Liver (tissue), 9 donors: ENCODE data around the gene NPTX2. TPM values are rescaled to one million over a fixed set of nuclear protein-coding genes. Genes with fewer than 3 reads are reported as not detected.

Experiments
- DNase-seq: peaks from one replicate; pipeline ENCODE4 v3.0.0-alpha.2; 2017; ENCODE audit warnings: low spot score
- H3K27ac ChIP-seq, 2 donors: one replicate each; pipeline ENCODE4 v1.7.0; 2013; ENCODE audit warnings: inconsistent platforms in 2 of 2, low read length in 2 of 2, control low read depth in 1 of 2, low read depth in 1 of 2, mild to moderate bottlenecking in 1 of 2
- H3K27me3 ChIP-seq, 4 donors: one replicate each; pipeline versions ENCODE4 v1.6.1 to v1.7.0; 2013; ENCODE audit warnings: low read length in 3 of 4, inconsistent platforms in 1 of 4, mild to moderate bottlenecking in 1 of 4, moderate library complexity in 1 of 4; ENCODE audit not compliant: control insufficient read depth in 4 of 4, insufficient read depth in 4 of 4
- H3K36me3 ChIP-seq, 4 donors: one replicate each; pipeline versions ENCODE4 v1.6.1 to v1.7.0; 2013; ENCODE audit warnings: low read length in 3 of 4, mild to moderate bottlenecking in 3 of 4, low read depth in 1 of 4, moderate library complexity in 1 of 4; ENCODE audit not compliant: control insufficient read depth in 4 of 4, insufficient read depth in 3 of 4
- H3K4me1 ChIP-seq, 4 donors: one replicate each; pipeline versions ENCODE4 v1.6.1 to v1.7.0; 2013; ENCODE audit warnings: low read length in 3 of 4, mild to moderate bottlenecking in 3 of 4, moderate library complexity in 1 of 4; ENCODE audit not compliant: control insufficient read depth in 4 of 4, insufficient read depth in 4 of 4
- H3K4me3 ChIP-seq, 3 donors: one replicate each; pipeline versions ENCODE4 v1.6.1 to v1.7.0; 2013; ENCODE audit warnings: low read length in 3 of 3, control low read depth in 1 of 3, low read depth in 1 of 3, mild to moderate bottlenecking in 1 of 3
- H3K9ac ChIP-seq, 2 donors: one replicate each; pipeline ENCODE4 v1.7.0; 2013; ENCODE audit warnings: low read length in 2 of 2, mild to moderate bottlenecking in 2 of 2, moderate library complexity in 2 of 2, control low read depth in 1 of 2, low read depth in 1 of 2
- H3K9me3 ChIP-seq, 4 donors: one replicate each; pipeline versions ENCODE4 v1.6.1 to v1.7.0; 2013; ENCODE audit warnings: low read length in 3 of 4; ENCODE audit not compliant: control insufficient read depth in 4 of 4
- ATF3 ChIP-seq: IDR thresholded peaks from 2 replicates; pipeline ENCODE4 v1.6.1; 2016; ENCODE audit warnings: antibody characterized with exemption
- CTCF ChIP-seq: fragments of 150-350 bp; IDR thresholded peaks from 2 replicates; pipeline ENCODE4 v1.5.1; 2017; ENCODE audit warnings: improper control_type of control experiment, low read depth, low read length; ENCODE audit not compliant: missing input control
- EGR1 ChIP-seq, 2 donors: IDR thresholded peaks; 2 replicates each; pipeline ENCODE4 v1.6.1; 2016 to 2018; ENCODE audit warnings: antibody characterized with exemption in 2 of 2, low read depth in 2 of 2
- FOXA1 ChIP-seq: IDR thresholded peaks from 2 replicates; pipeline ENCODE4 v1.6.1; 2016; ENCODE audit warnings: antibody characterized with exemption
- FOXA2 ChIP-seq: IDR thresholded peaks from 2 replicates; pipeline ENCODE4 v1.6.1; 2016; ENCODE audit warnings: antibody characterized with exemption
- GABPA ChIP-seq, 2 donors: IDR thresholded peaks in 1 of 2; conservative IDR thresholded peaks in 1 of 2; 2 replicates each; pipeline ENCODE4 v1.6.1; 2016; ENCODE audit warnings: antibody characterized with exemption in 2 of 2, mild to moderate bottlenecking in 1 of 2, moderate library complexity in 1 of 2
- HNF4A ChIP-seq, 2 donors: conservative IDR thresholded peaks; 2 replicates each; pipeline ENCODE4 v1.6.1; 2016; ENCODE audit warnings: antibody characterized with exemption in 2 of 2, mild to moderate bottlenecking in 2 of 2
- HNF4G ChIP-seq: IDR thresholded peaks from 2 replicates; pipeline ENCODE4 v1.6.1; 2016; ENCODE audit warnings: antibody characterized with exemption
- JUND ChIP-seq, 2 donors: IDR thresholded peaks; 2 replicates each; pipeline ENCODE4 v1.6.1; 2016; ENCODE audit warnings: antibody characterized with exemption in 2 of 2
- MAX ChIP-seq: IDR thresholded peaks from 2 replicates; pipeline ENCODE4 v1.6.1; 2016; ENCODE audit warnings: antibody characterized with exemption
- NR2F2 ChIP-seq: IDR thresholded peaks from 2 replicates; pipeline ENCODE4 v1.6.1; 2016; ENCODE audit warnings: antibody characterized with exemption
- RAD21 ChIP-seq, 2 donors: IDR thresholded peaks; 2 replicates each; pipeline ENCODE4 v1.6.1; 2016; ENCODE audit warnings: antibody characterized with exemption in 2 of 2, mild to moderate bottlenecking in 2 of 2
- REST ChIP-seq: IDR thresholded peaks from 2 replicates; pipeline ENCODE4 v1.6.1; 2016; ENCODE audit warnings: antibody characterized with exemption, mild to moderate bottlenecking
- RXRA ChIP-seq, 2 donors: IDR thresholded peaks; 2 replicates each; pipeline ENCODE4 v1.6.1; 2017 to 2018; ENCODE audit warnings: antibody characterized with exemption in 2 of 2, mild to moderate bottlenecking in 1 of 2
- SP1 ChIP-seq: IDR thresholded peaks from 2 replicates; pipeline ENCODE4 v1.6.1; 2018; ENCODE audit warnings: antibody characterized with exemption, mild to moderate bottlenecking
- TAF1 ChIP-seq: conservative IDR thresholded peaks from 2 replicates; pipeline ENCODE4 v1.6.1; 2016; ENCODE audit warnings: antibody characterized with exemption, mild to moderate bottlenecking
- YY1 ChIP-seq: IDR thresholded peaks from 2 replicates; pipeline ENCODE4 v1.6.1; 2016; ENCODE audit warnings: antibody characterized with exemption, mild to moderate bottlenecking
- ZBTB33 ChIP-seq: IDR thresholded peaks from 2 replicates; pipeline ENCODE4 v1.6.1; 2016; ENCODE audit warnings: antibody characterized with exemption
- WGBS: extraction: QIAGEN DNeasy Blood & Tissue Kit; methylation state at CpG from one replicate; pipeline ENCODE4 v1.1.7; 2013; 5-methylcytosine and 5-hydroxymethylcytosine counted together
- polyA plus RNA-seq, 2 donors: library from polyadenylated mRNA; stranded (reverse) in 1 of 2; unstranded in 1 of 2; fragments of 200-250 nt in 1 of 2; fragments of >200 nt in 1 of 2; fragmentation: Nextera tagmentation in 1 of 2; extraction: Ambion mirVana in 1 of 2; gene quantifications; one replicate each; pipeline versions ENCODE4 v1.2.1 to v1.2.3, GENCODE V29; 2013 to 2015
- total RNA-seq, 2 donors: library from RNA; depleted of rRNA; stranded (reverse); fragments of >200 nt; gene quantifications; one replicate each; pipeline ENCODE4 v1.2.3, GENCODE V29; 2014
- donor health status: healthy.
- donor health status: healthy.
- donor health status: healthy.
- donor health status: healthy.
- donor health status: healthy.

Gene NPTX2
- total and polyA plus RNA-seq, 4 donors = 0.09 to 1.5 (median 0.58) TPM

- DNase-seq = no peak
- no peaks in the 10 kb centered on the region for H3K4me1 ChIP-seq
- peaks cover 0 to 9% (median 6%) of the 10 kb centered on the region in 4 donors for H3K9me3 ChIP-seq
- WGBS = 78% methylated on average over 8 of the region's 8 CpGs
- no peaks in the 10 kb centered on the region for H3K36me3 ChIP-seq
- no peak overlapping the region for H3K4me3 ChIP-seq
- H3K9ac ChIP-seq = no peak overlapping the region
- no peak overlapping the region for H3K27ac ChIP-seq
- TF ChIP-seq ATF3 = no peak
- no peak for TF ChIP-seq HNF4G
- TF ChIP-seq TAF1 = no peak
- no peak for TF ChIP-seq CTCF
- no peak for TF ChIP-seq GABPA (IDR thresholded peaks at IDR 0.05 in 1 of 2, conservative IDR thresholded peaks at IDR 0.05 in 1 of 2)
- TF ChIP-seq MAX = no peak
- no peak for TF ChIP-seq NR2F2
- no peak for TF ChIP-seq JUND (IDR thresholded peaks at IDR 0.05)
- TF ChIP-seq FOXA2 = no peak
- TF ChIP-seq EGR1 (IDR thresholded peaks at IDR 0.05; ENCODE audit: low read depth in 2 of 2) = no peak
- TF ChIP-seq SP1 = no peak
- TF ChIP-seq ZBTB33 = no peak
- TF ChIP-seq YY1 = no peak
- no peak for TF ChIP-seq RAD21 (IDR thresholded peaks at IDR 0.05)
- no peak for TF ChIP-seq FOXA1
- no peak for TF ChIP-seq REST
- TF ChIP-seq HNF4A (conservative IDR thresholded peaks at IDR 0.05) = no peak
- TF ChIP-seq RXRA (IDR thresholded peaks at IDR 0.05) = no peak
- peaks cover 0 to 4% (median 3%) of the 10 kb centered on the region in 4 donors for H3K27me3 ChIP-seq
These were observed 53.1 kb downstream of the NPTX2 start for GRCh38 chr7:98670186-98670585.
